ENCODE measurements around the gene GNAZ.

GNAZ gene

DNA sequence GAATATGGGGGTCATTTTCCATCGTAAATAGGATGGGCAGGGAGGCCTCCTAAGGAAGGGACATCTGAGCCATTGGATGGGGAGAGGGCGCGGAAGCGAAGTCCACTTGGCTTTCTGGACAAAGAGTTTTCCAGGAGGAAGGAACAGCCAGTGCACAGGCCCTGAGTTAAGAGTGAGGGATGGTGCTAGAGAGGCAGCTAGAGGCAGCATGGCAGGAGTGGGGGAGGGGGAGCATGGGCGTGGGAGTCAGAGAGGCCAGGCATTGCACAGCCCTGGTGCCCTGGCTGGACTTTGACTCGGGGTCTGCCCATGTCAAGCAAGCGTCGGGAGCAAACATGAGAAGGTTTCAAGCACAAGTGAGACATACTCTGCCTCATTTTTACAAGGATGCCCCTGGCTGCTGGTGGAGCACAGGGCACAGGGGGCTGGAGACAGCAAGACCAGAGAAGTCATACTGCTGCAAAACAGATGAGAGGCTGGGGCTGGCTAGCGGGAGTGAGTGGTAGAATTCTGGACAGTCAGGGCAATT lies 9.0 kb downstream of the GNAZ start:
- no peak for DNase-seq

- DNase-seq: no peak
These were observed 9.6 kb downstream of the GNAZ start for GRCh38 chr22:23079814-23080521.

DNA sequence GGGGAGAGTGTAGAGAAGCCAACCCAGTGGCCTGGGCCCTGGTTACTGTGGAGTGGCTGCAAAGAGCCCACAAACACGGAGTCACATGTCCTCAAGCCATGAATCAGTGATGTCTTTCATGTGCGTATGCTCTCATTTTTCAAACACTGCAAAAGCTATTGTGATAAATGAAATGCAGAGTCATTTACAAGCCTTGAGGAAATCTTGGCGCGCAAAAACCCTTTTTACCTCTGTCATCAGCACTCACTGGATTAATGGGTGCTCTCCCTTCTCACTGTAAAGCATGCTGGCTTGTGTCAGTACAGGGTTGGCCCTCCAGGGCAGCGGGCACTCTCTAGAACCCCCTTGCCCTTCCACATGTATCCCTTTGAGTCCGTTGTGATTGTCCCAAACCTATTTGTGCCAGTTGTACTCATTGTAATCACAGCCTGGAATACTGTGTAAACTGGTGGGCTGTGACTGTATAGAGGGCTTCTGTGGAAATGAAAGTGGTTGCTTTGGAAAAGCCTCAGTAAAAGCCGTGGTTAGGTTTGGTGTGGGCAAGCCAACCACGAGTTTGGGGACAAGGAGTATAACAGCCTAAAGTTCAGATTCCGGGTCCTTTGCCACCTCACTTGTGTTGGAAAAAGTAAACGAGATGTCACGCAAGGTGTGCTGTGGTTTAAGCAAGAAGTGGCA lies 10.4 kb downstream of the GNAZ start:
- DNase-seq: no peak

DNA sequence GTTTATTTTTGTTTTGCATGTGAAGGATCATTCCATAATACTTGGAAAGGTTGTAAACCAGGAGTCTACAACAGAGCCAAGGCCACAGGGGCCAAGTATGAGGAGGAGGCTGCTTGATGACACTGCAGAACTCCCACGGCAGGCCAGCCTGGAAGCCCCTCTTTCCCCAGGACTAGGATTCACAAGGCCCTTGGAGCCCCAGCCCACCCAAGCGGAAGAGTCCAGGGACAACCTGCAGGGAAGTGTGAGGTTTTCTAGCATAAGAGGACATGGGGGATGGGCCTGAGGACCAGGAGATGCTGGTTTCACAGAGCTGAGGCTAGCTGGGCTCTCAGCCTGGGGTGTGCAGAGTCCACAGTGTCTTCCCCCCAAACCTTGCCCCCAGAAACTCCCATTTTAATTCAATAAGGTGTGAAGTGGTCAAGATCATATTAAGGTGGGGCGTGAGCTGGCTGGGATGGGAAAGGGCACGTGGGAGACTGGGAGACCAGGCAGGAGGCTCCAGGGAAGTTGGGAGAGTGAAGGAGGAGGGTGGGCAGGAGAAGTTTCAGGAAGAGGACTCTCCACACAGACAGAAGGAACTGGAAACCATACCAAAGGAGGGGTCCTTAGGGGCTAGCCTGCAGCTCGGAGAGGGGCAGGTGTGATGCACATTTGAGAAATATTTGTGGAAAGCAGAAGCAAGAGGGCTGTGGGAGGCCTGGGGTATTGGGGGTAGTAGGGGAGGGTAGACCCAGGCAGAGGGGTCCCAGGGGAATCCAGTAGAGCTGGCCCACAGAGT lies 12.4 kb downstream of the GNAZ start:
- DNase-seq: no peak

DNA sequence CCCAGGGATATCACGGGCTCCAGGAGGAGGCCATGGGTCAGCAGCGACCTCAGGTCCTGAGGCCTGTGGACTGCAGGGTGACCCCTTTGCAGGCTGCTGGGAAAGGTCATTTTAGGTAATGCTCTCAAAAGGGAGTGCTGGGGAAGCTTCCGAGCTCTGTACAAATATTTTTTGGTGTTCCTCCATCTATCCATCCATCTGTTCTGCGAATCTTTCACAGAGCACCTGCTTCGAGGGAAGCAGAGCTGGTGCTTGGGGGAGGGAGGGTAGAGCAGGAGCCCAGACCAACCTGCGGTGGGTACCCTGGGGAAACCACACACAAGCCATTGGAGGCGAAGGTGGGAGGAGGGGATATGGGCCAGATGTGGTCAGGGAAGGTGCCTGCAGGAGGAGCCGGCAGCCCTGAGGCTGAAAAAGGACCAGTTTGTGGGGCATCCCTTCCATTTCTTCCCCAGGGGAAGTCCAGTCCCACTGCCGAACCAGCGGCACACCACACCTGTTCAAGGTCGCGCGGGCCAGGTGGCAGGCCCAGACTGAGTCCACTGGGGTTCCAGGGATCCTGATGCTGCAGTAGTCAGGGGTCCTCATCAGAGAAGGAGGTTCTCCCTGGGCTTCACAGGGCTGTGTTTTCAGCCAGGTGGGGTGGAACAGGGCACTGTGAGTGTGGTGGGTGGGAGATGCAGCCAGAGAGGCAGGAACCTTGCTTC lies 13.1 kb downstream of the GNAZ start:
- no peak for DNase-seq

- no peak for DNase-seq
These were observed 14.4 kb downstream of the GNAZ start for GRCh38 chr22:23084453-23085350.

- no peak for DNase-seq
These were observed 15.0 kb downstream of the GNAZ start for GRCh38 chr22:23085351-23085671.

- no peak for DNase-seq
These were observed 15.5 kb downstream of the GNAZ start for GRCh38 chr22:23085785-23086184.

- no peak for DNase-seq
These were observed 15.9 kb downstream of the GNAZ start for GRCh38 chr22:23086263-23086662.

- DNase-seq: no peak
These were observed 16.5 kb downstream of the GNAZ start for GRCh38 chr22:23086787-23087186.

DNA sequence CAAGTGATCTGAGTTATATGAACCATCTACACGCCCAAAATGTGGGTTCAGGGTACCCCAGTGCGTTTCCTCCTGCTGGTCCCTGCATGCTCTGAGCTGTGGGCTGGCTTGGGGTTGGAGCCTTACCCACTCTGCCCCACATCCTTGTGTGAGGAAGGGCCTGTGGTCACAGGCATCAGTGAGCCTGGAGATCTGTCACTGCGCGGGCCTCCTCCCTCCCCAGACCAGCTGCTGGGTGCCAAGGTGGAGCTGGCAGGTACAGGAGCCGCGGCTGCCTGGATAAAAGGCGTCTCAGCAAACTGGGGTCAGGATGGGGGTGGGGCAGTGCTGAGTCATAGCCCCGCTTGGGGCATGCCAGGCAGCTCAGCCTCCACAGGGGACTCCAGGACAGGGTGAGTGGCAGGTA lies 17.9 kb downstream of the GNAZ start:
- DNase-seq: no peak

DNA sequence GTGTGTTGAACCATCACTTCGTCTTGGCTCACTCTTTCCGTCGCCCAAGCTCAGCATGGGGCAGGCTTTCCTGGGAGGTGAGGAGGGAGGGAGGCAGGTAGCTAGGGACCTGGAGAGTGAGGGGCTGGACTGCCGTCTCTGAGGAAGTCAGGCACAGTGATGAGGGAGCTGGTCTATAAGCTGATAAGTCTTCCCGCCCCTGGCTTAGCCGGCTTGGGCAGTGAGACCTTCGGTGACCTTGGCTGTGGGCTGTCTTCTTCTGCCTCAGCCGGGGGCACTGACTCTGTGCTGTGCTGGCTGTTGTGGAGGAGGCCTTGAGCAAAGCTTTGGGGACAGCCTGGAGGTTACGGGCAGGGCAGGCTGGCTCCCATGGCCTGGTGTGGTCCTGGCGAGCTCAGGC lies 18.7 kb downstream of the GNAZ start:
- no peak for DNase-seq

- no peak for DNase-seq
These were observed 19.5 kb downstream of the GNAZ start for GRCh38 chr22:23089633-23090456.

- DNase-seq: no peak
These were observed 20.1 kb downstream of the GNAZ start for GRCh38 chr22:23090457-23090835.

GRCh38 chr22:23091760-23092159 lies 21.4 kb downstream of the GNAZ start:
- no peak for DNase-seq

GRCh38 chr22:23092217-23092955 lies 22.1 kb downstream of the GNAZ start:
- no peak for DNase-seq

- DNase-seq: no peak
These were observed 22.9 kb downstream of the GNAZ start for GRCh38 chr22:23093051-23093788.

DNA sequence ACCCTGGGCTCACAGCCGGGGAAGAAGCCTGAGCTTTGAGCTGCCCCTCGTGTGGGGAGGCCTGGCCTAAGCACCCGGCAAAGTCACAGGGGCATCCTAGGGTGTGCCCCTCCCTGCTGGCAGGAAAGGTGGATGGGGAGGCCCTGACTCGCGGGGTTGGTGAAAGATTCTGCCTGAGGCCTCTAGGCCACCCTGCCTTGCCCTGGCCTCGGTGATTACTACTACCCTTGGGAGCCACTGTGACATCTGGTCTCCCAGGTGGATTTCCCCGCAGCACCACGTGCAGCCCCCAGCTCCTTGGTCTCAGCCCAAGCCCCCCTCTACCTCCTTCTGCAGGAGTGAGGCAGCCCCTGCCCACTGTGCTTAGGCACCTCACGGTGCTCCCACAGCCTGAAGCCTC lies 23.9 kb downstream of the GNAZ start:
- no peak for DNase-seq
